ENCODE data around the gene FLCN.
"Not testable (repeated sequence)": the region's sequence is repeated elsewhere in the genome, so short reads cannot be mapped to it uniquely, and the experiment has no call there.

Gene FLCN

DNA sequence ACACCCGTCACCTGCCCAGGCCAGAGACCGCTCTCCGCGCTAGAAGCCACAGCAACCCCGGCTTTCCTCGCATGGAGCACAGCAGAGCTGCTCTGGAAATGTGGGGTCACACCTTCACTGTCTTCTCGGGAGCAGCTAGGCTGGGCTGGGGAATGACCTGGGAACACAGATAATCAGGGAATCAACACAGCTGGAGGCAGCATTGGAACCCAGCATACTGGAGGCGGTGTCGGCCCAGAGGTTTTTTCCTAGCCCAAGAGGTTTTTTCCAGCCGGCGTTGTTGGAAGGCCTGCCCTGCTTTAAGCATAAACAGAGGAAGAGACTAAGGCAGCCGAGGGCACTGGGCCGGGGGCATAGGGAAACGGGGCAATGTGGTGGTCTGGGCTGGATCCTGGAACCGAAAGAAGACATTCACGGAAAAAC lies 30.0 kb downstream of the FLCN start:
- DNase-seq (ENCODE audit: low read depth): no peak

DNA sequence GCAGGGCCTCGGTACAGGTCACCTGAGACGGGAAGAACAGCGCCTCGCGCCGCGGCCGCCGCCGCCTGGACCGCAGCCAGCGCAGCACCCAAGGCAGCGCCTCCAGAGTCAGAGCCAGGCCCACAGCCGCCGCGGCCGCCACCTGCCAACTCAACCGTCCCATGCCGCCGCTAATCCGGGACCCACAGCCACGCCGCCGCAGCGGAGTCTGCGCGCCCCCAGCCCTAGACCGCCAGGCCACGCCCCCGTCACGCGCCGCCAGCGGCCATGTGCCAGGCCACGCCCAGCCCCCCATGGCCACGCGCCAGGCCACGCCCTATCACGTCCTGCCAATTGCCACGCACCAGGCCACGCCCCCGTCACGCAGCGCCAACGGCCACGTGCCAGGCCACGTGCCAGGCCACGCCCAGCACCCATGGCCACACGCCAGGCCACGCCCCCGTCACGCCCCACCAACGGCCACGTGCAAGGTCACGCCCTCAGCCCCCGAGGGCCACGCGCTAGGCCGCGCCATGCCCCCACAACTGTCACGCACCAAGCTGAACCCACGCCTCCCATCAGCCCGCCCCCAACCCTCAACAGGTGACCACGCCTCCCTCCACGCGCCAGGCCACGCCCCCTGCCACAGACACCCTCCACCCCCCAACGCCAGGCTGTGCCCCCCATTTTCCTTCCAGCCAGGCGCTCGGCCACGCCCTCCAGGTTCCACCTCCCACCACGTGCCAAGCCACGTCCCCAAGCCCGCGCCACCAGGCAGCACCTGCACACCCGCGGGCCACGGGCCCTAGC lies 30.6 kb downstream of the FLCN start, which contains the start of gene PLD6:
PLD6 (minus strand) TSS at position 210 of the 789 bp plus-strand sequence; CDS start at position 163, 47 bp downstream.
- peak; percentile 10 for DNase-seq (ENCODE audit: low read depth)

DNA sequence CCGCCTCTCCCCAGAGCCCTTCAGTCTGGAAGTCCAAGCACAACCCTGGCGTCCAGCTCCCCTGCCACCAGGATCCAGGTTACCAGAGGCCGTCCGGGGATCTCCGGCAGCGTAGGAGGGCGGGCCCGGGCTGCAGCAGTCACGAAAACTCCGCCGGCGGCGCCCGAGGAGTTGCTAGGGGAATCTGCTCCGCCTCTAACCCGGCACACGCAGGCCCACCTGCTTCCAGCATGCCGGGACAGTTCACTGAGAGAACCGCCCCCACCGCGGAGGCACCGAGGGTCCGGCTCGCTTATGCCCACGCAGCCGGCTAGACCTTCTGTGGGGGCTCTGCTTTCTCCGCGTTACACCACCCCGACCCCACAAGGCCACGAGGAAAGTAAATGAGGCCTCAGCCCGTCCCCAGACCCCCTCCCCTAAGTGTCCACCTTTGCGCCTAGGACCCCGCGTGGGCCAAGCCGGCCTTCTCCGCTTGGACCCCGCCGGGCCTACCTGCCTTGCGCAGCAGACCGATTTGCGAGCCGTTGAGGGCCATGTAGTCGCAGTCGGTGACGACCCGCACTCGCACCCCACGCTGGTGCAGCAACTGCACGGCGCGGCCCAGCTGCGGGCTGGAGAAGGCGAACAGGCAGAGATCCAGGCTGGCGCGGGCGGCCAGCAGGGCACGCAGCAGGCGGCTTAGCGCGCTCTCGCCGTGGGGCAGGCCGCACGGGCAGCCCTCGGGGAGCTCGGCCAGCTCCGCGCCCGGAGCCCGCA lies 31.4 kb downstream of the FLCN start:
- DNase-seq (ENCODE audit: low read depth): no peak

DNA sequence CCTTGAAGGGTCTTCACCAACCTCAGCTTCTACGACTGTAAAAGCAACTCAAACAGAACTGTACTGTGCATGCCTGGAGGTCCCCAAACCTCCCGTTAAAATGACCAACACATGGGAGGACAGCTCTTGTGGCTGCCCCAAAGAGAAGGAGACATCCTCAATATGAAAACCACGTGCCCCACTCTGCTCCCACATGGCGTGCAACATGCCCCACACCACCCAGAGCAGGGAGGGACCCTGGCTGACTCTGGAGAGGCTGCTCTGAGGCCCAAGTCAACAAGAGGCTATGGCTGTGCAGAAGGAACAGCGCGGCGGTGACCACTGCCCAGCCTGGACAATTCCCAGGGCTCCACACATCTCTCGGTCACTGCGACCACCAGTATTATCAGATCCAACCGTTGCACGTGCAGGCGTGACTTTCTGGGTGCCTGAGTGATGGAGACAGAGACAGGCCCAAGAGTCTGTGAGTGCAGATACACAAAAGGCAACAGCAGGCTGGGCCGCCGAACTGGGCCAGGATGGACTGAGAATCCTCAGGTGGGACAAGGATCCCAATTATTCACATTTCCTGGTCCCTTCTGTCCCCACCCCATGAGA lies 32.2 kb downstream of the FLCN start:
- DNase-seq (ENCODE audit: low read depth): no peak

DNA sequence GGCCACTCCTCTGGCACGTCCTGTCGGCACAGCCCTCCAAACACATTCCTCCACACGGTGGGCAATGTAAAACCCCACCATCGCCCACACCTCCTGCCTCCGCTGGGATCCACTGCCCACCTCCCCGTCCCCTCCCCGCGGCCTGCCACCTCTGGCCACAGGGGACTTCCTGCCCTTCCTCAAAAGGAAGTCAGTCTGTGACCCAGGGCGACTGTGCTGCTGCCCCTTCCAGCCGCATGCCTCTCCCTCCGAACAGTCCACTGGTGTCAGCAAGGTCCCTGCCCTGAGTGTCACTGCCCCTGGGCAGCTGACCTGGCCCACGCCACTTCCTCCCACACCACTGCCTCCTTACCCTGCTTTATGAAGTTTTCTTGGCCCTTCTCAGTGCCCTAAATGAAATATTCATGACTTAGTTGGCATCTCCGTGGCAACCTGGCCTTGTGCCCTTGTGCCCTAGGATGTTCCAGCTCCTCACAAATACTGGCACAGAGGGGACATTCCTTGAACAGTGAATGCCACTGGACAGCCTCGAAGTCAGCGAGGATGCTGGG lies 32.9 kb downstream of the FLCN start:
- no peak for DNase-seq (ENCODE audit: low read depth)

DNA sequence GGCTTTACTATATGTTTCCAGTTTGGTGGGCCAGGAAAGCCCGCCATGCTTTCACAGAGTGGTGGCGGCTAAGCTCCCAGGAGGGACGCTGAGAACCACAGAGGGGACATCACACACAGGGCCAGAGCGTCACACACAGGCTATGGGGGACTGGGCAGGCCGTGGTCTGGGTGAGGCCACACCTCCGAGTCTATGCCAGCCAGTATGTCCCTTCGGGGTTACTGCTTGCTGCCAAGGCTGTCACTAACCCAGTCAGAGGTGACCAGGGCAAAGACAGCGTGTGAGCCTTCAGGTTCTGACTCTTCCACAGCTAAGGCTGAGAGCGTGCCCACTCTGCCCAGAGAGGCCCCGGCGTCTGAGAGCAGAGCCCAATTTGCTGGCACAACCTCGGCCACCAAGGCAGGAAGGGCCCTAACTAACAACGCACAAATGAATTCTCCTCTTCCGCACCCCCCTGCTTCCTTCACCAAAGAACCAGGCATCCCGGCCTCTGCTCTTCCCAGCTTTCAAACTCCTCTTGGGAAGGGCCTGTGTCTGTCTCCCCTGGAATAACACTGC lies 33.7 kb downstream of the FLCN start:
- DNase-seq (ENCODE audit: low read depth): no peak

DNA sequence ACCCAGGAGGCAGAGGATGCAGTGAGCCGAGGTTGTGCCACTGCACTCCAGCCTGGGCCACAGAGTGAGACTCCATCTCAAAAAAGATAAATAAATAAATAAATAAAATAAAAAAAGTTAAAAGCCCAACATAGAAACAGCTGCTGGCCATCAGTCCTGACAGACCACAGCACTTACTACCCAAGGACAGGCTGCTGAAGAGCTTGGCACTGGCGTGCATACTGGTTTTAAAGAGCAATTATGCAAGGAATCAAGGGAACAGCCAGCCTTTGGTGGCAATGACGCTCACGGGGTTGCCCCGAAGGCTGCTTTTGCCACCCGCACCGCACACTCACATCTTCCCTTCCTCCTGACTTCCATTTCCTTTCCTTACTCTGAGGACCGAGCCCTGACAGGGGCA lies 35.1 kb downstream of the FLCN start:
- DNase-seq (ENCODE audit: low read depth): no peak

DNA sequence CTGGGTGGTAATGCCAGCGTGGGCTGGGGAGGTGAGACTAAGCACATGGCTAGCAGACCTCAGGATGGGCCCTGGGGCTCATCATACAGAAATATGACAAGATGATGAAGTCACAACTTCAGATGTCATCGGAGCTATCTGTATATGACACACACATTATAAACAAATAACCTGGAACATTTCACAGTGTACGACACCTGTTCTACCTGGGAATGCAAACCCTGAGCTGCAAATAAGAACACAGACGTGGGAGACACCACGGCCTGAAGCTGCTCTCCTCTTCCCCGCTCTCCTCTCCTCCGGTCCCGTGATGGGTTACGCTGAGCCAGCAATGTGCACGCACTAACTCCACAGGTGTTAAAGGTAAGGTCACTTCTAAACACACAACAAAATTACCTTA lies 35.7 kb downstream of the FLCN start:
- DNase-seq (ENCODE audit: low read depth): no peak

DNA sequence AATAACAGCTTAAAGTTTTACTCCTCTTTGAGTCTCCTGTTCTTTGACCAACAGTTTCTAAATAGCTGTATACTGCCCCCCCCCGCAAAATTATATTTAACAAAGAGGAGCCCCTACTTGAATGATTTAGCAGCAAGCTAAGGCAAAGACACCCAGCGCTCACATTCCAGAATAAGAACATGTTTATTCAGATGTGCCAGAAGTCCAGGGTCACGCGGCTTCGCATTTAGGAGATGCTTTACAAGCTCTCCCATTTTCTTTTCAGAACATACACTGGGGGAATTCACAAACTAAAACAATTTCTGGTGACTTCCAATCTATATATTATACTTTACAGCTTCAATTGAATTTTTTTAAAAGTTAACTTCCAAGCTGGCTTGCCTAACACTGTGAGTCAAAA lies 36.1 kb downstream of the FLCN start:
- DNase-seq (ENCODE audit: low read depth): no peak

DNA sequence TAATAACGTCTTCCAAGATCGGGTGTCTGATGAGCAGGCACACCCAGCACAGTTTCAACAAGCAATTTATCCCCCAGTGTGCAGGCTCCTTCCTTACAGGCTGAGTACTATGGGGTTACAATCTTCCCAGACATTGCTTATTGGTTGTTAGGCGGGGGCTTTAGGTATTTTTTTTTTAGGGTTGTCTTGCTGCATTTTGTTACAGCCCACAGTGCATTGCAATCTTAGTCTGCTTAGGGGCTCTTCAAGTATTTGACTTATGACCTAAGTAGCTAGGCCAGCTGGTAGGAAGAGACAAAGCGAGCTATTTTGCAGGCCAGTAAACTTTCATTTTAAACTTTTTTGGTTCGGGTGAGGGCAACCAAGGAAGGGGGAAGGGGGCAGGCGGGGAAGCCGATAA lies 36.7 kb downstream of the FLCN start:
- DNase-seq (ENCODE audit: low read depth): no peak

DNA sequence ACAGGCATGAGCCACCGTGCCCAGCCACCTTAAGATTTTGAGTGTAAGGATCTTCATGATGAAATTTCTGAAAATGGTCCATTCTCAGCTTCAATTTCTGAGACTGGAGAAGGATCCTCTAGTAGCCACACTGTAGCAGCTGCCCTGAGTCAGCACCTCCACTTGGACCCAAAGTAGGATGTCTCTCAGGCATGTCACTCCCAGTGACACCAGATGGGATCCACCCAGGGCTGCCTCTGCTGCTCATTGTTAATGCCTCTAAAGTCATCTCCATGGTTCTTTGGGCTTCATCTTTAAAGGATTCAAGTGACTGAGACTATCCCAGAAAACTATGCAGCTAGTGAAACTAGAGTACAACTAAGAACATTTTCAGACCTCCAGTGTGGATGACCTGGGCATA lies 38.7 kb downstream of the FLCN start:
- DNase-seq (ENCODE audit: low read depth): no peak

DNA sequence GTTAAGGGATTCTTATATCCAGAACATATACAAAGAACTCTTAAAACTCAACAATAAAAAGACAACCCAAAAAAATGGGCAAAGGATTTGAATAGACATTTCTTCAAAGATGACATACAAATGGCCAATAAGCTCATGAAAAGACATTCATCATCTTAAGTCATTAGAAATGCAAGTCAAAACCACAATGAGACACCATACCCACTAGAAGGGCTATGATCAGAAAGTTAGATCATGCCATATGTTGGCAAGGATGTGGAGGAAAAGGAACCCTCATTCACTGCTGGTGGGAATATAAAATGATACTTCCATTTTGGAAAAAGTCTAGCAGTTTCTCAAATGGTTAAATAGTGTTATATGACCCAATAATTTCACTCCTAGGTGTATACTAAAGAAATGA lies 40.2 kb downstream of the FLCN start:
- DNase-seq (ENCODE audit: low read depth): no peak

DNA sequence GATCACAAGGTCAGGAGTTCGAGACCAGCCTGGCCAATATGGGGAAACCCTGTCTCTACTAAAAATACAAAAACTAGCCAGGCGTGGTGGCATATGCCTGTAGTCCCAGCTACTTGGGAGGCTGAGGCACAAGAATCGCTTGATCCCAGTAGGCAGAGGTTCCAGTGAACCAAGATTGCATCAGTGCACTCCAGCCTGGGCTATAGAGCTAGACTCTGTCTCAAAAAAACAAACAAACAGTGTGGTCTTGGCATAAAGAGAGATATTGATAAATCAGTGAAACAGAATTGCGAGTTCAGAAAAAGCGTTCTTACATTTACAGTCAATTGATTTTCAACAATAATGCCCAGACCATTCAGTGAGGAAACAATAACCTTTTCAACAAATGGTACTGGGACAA lies 41.5 kb downstream of the FLCN start:
- not testable (repeated sequence) for DNase-seq (ENCODE audit: low read depth)

DNA sequence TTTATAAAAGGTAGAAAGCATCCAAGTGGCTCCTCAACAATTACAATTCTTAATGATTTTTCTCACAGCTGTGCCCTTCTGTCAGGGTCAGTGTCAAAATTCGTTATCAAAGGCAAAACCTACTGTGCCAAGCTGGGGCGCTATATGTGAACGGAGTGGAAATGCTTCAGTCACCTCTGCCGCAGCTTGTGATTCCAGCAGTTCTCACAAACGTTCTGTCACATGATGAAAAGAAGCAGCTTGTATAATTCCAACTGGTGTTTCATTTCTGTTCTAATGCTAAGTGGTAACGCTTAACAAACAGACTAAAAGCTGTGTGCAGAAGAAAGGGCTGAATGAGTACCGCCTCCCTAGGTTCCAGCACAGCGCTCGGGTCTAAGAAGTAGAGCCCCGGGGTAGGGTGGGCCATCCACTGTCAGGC lies 45.0 kb downstream of the FLCN start:
- no peak for DNase-seq (ENCODE audit: low read depth)

DNA sequence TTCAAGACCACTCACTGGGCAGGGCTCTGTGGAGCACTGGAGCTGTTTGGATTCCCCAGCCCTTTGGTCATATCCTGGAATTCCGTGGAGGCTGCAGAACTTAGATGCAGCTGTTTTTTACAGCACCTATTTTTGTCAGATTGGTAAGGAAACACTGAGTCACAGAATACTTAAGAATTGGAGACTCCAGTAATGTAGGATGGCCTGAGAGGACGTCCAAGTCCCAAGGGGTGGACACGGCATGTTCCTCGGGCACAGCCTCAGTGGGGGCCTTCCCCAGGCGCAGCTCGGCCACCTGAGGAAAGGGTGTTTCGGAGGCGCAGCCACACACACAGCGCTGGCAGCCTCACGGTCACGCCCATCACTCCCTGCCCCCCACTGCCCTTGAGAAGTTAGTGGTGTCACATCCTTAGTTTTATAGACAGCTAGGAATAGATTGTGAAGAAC lies 45.6 kb downstream of the FLCN start:
- DNase-seq (ENCODE audit: low read depth): peak; percentile 68

DNA sequence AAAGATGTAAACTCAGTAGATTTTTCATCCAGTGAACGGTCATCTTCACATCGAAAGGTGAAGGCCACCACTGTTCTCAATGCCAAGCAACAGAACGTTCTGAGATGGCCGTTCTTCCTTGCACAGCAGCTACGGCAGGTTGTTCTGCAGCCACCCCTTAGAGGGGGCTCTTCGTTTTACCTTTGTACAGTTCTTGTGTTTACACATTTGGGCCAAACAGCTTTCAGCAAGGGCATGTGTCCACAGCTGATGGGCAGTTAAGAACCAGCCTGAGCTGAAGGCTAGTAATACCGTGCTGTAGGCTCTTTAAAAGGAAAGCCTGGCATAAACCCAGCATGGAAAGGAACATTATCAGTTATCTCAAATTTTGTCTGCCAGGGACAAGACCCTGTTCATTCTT lies 46.8 kb downstream of the FLCN start:
- DNase-seq (ENCODE audit: low read depth): no peak

DNA sequence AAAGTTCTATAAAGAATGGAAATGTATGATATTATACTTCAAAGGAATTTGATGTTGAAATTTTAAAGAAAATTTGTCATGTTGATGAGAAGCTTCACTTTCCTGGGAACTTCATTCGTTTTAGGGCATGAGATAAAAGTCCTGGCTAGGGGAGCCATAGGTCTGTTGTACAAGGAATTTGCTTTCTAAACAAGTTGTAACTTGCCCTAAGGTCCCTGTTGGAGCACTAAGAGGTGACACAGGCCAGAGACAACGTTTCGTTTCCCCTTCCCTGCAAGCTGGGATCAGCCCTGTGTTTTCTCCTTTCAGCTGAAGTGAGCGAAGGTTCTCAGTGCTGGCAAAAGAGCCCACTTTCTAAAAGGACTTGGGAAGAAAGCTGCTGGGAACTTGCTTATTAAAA lies 47.4 kb downstream of the FLCN start:
- DNase-seq (ENCODE audit: low read depth): no peak

DNA sequence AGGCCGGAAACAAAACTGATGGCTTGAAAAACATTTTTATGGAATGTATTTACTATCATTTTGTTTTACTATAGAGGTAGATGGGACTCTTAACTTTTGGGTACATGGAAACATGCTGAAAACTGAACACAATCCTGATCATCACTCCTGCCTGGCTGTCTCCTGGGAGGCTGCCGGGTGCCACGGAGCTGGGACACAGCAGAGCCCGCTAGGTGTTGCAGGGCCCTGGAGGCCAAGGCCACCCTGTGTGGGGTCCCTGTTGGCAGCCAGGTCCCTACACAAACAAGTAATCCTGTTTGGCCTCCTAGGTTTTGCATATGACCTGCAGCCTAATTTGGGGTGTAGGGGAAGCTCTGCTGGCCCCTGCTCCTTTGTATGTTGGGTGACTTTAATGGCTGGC lies 48.4 kb downstream of the FLCN start:
- DNase-seq (ENCODE audit: low read depth): no peak

DNA sequence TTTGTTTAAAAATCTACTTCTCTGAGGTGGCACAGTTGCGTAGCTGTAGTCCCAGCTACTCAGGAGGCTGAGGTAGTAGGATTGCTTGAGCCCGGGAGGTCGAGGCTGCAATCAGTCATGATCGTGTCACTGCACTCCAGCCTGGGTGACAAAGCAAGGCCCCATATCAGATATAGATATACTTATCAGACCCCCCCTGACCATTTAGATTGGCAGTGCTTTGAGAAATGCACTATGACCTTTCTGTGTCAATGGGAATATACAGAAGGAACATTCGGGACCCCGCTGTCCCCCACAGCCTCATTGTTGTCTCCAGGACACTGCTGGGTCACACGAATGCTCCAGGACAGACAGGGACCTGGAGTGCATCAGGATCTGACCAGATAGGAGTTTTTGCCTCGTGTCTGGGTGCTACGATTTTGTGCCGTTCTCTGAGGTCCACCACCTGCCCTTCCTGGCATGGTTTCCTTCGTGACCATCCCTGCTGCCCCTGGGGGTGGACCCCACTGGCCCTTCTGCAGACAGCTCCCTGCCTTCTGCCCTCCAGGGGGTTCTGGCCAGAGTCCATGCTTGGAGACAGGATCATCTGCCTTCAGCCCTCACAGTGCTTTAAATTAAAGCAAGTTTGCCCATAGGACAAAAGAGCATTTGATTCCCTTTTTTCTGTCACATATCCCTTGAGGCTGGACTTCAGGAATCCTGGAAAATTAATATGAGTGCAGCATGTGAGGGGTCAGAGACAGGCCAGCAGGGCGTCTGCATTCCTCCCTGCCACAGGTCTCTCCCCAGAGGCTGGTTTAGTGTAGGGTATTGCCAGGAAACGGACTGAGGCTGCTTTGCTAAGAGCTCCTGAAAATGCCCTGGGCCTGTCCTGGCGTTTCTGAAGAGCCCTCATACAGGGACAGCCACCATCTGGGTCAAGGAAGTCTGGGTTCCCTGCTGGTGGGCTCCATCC lies 50.1 kb downstream of the FLCN start:
- no peak for DNase-seq (ENCODE audit: low read depth)

DNA sequence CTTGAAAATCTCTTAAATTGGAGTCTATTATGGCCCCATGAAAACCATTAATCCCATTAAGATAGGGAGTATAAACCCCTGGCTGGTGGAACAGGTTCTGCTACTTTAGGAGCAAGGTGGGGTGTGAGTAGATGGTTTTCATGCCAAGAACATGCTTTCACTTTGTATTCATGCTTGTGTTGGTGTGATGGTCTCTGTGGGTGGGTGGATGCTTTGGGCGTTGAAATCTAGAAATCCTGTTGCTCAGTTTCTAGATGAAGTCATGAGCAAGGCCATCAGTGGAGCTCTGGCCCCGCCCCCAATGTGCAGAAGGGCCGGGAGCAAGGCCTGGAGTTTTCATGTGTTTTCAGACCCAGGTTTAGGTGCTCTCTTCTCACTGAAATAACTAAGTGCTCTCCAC lies 50.9 kb downstream of the FLCN start:
- DNase-seq (ENCODE audit: low read depth): no peak
